Colonic mucosa (tissue), 4 donors: ENCODE data around the gene AURKAIP1. TPM values are rescaled to one million over a fixed set of nuclear protein-coding genes. Genes with fewer than 3 reads are reported as not detected.
"Not testable (repeated sequence)": the region's sequence is repeated elsewhere in the genome, so short reads cannot be mapped to it uniquely, and the experiment has no call there.

ENCODE experiments used
- DNase-seq: peaks from one replicate; pipeline ENCODE4 v3.0.0-alpha.2; 2020
- H3K27ac ChIP-seq: fragments of 200-600 bp; one replicate; pipeline ENCODE4 v1.8.0; 2021
- H3K27me3 ChIP-seq: fragments of 200-600 bp; one replicate; pipeline ENCODE4 v1.8.0; 2021
- H3K36me3 ChIP-seq: fragments of 200-600 bp; one replicate; pipeline ENCODE4 v1.8.0; 2021
- H3K4me1 ChIP-seq: fragments of 200-600 bp; one replicate; pipeline ENCODE4 v1.8.0; 2021; ENCODE audit warnings: mild to moderate bottlenecking
- H3K4me3 ChIP-seq: fragments of 200-600 bp; one replicate; pipeline ENCODE4 v1.8.0; 2021
- H3K9ac ChIP-seq, 2 donors: one replicate each; pipeline ENCODE4 v1.7.0; 2013; ENCODE audit warnings: control low read depth in 2 of 2, low read depth in 2 of 2, low read length in 2 of 2
- H3K9me3 ChIP-seq: fragments of 200-600 bp; one replicate; pipeline ENCODE4 v1.8.0; 2021
- CTCF ChIP-seq: fragments of 200-600 bp; IDR thresholded peaks from one replicate; pipeline ENCODE4 v1.8.0; 2022; ENCODE audit warnings: antibody characterized with exemption, mild to moderate bottlenecking
- intact Hi-C: fragments of 100-400 bp; cut with DNase I; formaldehyde crosslinking; loops from one replicate; pipeline ENCODE4 v1.14.1; 2022
- total RNA-seq, 2 donors: library from RNA; stranded (reverse); fragmentation: NEBNext Ultra II Directional in 1 of 2; extraction: Animal tissue kit (Norgen Biotek cat#: 25700) in 1 of 2; gene quantifications; one replicate each; pipeline ENCODE4 v1.2.1, GENCODE V29; 2021
- donor health status: healthy.
- donor health status: DM: no; HTN: no; CAD: no.
- donor health status: DM: no; HTN: no; CAD: no.

Gene AURKAIP1
- total RNA-seq, 2 donors from 2014 or later: 179 to 332 TPM

DNA sequence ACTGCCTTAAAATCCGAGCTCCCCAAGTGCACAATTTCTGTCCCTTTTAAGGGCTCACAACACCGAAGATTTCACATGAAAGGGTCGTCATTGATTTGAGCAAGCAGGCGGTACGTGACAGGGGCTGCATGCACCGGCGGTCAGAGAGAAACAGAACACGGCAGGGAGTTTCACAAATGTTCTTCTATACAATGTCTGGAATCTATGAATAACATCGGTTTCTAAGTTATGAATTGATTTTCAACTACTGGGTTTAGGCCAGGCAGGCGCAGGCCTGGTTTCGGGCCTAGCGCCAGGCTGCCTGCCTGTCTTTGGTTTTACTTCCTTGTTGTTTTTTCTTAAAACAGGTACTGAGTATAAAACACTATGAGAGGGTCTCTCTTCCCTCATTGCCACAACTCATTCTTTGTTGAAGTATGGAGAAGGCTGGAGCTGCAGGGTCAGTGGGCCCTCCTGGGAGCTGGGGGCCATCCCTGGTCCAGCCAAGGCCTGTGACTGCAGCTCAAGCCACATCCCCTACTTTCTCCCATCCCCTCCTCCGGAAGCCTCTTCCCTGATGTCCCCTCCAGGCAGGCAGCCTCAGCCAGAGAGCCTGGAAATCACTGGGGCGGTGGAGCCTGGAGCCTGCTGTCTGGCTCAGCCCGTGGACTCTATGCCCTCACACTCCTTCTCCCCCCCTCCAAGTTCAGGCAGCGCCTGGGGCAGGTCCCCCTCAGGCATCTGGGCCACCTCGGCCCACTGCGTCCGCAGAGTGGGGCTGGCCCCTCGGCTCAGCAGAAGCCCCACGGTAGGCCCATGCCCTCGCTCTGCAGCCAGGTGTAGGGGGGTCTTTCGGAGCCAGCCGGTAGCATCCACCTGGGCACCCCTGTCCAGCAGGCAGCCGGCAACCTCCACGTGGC is 43.7 kb upstream of the AURKAIP1 start:
- intact Hi-C loops: no loop called here
- TF ChIP-seq CTCF: no peak
- Histone ChIP-seq H3K27ac (peak overlapping the region; percentile 40), H3K4me1 (no peaks in the 10 kb centered on the region), H3K9ac (no peak overlapping the region), H3K36me3 (no peaks in the 10 kb centered on the region), H3K9me3 (no peaks in the 10 kb centered on the region), H3K4me3 (no peak overlapping the region), H3K27me3 (no peaks in the 10 kb centered on the region)
- DNase-seq: no peak

DNA sequence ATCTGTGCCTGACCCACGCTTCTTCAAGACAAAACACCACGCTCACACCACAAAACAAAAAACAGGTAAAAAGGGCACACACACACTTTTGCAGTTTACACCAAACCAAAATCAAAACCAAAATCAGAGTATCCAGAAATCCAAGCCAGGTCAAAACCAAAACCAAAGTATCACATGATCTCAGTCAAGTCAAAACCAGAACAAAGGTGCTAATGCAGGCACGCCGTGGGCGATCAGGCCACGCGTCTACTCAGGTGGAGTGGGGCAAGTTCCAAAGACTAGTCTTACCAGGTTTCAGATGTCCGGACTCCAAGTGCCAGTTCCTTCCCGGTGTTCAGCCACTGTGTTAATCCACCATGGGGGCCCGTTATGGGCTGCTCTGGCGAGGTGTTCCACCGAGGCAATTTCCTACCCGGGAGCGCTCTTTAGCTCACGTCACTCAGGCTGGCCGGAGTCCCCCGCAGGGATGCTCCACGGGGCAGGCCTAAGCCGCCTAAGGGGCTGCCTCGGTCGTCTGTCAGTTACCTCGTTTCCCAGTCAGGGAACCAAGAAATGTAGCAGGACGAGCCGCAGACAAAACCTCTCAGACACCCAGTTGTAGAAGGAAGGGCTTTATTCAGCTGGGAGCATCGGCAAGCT is 42.9 kb upstream of the AURKAIP1 start:
- H3K4me3 ChIP-seq, H3K27ac ChIP-seq, H3K36me3 ChIP-seq, intact Hi-C loops, H3K4me1 ChIP-seq, H3K9me3 ChIP-seq, DNase-seq, H3K27me3 ChIP-seq, H3K9ac ChIP-seq: not testable (repeated sequence)

DNA sequence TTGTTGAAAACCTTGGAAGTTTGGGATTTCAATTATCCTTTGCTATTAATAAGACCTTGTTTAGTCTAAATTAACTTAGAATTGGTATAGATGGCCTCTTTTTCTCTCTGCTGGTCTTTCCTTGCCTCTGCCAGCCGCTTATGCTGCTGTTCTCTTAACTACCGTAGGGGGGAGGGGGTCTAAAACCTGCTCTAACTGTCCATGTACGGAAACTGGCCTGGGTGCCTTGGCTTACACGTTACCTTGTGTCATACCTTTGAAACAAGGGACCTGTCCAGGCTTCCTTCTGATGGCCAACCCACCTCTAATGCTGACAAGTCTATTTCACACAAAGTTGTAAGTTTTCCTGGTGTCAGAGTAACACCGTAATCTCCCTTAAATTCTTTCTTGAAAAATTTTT is 42.4 kb upstream of the AURKAIP1 start:
- H3K4me1 ChIP-seq, DNase-seq, H3K27me3 ChIP-seq, H3K9me3 ChIP-seq, H3K36me3 ChIP-seq, intact Hi-C loops, H3K4me3 ChIP-seq, H3K9ac ChIP-seq, H3K27ac ChIP-seq: not testable (repeated sequence)

DNA sequence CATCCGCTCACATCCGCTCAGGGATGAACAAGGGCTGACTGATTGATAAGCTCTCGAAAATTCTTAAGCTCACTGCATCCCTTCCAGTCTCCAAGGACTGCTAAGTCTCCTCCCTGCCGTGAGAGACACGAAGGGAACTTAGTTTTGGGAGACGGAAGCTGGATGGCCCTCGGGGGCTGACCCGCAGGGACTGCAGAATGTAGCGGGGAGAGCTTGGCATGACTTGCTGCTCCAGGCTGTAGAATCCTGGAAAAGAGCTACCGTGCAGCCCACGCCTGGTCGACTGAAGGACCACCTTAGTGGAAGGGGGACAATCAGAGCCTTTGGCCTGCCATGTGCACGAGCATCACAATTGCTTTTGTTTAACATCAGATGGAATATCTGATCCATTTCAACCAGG is 40.7 kb upstream of the AURKAIP1 start:
- Histone ChIP-seq H3K4me1 (no peaks in the 10 kb centered on the region), H3K9ac (no peak overlapping the region), H3K27me3 (no peaks in the 10 kb centered on the region), H3K4me3 (no peak overlapping the region), H3K36me3 (no peaks in the 10 kb centered on the region), H3K27ac (no peak overlapping the region), H3K9me3 (no peaks in the 10 kb centered on the region)
- intact Hi-C loops: no loop called here
- TF ChIP-seq CTCF: no peak
- no peak for DNase-seq

DNA sequence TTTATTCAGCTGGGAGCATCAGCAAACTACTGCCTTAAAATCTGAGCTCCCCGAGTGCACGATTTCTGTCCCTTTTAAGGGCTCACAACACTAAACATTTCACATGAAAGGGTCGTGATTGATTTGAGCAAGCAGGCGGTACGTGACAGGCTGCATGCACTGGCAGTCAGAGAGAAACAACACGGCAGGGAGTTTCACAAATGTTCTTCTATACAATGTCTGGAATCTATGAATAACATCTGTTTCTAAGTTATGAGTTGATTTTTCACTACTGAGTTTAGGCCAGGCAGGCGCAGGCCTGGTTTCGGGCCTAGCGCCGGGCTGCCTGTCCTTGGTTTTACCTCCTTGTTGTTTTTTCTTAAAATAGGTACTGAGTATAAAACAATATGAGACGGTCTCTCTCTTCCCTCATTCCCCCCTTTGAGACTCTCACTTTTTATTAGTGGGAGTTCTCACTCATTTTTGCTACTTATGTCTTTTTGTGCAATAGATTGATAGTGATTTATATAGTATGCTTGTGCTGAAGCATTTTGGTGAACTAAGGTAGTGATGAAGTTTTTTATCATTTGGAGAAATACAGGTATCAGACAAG is 37.4 kb upstream of the AURKAIP1 start:
- H3K9me3 ChIP-seq, H3K27ac ChIP-seq, H3K4me3 ChIP-seq, H3K9ac ChIP-seq, intact Hi-C loops, H3K36me3 ChIP-seq, DNase-seq, H3K4me1 ChIP-seq, H3K27me3 ChIP-seq: not testable (repeated sequence)

DNA sequence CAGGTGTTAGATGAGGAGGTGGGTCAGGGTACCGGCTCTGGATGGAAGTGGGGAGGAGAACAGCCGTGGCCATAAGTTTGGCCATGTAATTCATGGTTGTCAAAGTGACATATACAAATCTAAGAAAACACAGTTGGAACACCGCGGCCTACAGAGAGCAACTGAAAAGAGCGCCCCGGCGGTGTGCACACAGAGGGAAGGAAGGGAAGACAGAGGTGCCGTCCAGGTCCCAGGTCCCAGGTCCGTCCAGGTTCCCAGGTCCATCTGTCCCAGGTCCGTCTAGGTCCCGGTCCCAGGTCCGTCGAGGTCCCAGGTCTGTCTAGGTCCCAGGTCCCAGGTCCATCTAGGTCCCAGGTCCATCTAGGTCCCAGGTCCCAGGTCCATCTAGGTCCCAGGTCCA is 36.6 kb upstream of the AURKAIP1 start:
- intact Hi-C loops: no loop called here
- no peak overlapping the region for H3K27ac ChIP-seq
- TF ChIP-seq CTCF: no peak
- H3K36me3 ChIP-seq: no peaks in the 10 kb centered on the region
- H3K9ac ChIP-seq: no peak overlapping the region
- no peak overlapping the region for H3K4me3 ChIP-seq
- no peaks in the 10 kb centered on the region for H3K9me3 ChIP-seq
- no peak for DNase-seq
- H3K27me3 ChIP-seq: no peaks in the 10 kb centered on the region
- H3K4me1 ChIP-seq: peaks cover 5% of the 10 kb centered on the region

DNA sequence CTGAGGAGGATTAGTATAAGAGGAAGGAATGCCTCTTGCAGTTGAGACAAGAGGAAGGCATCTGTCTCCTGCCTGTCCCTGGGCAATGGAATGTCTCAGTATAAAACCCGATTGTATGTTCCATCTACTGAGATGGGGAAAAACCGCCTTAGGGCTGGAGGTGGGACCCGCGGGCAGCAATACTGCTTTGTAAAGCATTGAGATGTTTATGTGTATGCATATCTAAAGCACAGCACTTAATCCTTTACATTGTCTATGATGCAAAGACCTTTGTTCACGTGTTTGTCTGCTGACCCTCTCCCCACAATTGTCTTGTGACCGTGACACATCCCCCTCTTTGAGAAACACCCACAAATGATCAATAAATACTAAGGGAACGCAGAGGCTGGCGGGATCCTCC is 35.2 kb upstream of the AURKAIP1 start:
- H3K27ac ChIP-seq, H3K9me3 ChIP-seq, H3K9ac ChIP-seq, H3K4me3 ChIP-seq, H3K27me3 ChIP-seq, DNase-seq, intact Hi-C loops, H3K36me3 ChIP-seq: not testable (repeated sequence)
- H3K4me1 ChIP-seq: peaks cover 11% of the 10 kb centered on the region
